T1000 (cell line): ENCODE data around the gene SH3D21.

Experiments used
- DNase-seq: peaks from one replicate; lab custom pipeline; 2025; ENCODE audit warnings: mixed read lengths; lab: John Stamatoyannopoulos, UW

The SH3D21 gene

GRCh38 chr1:36359383-36359782, 53.2 kb downstream of the SH3D21 start:
- no peak for DNase-seq

- DNase-seq, result no peak
Observed at GRCh38 chr1:36359911-36360550, 53.9 kb downstream of the SH3D21 start.

- DNase-seq, result no peak
Observed at GRCh38 chr1:36365381-36365780, 59.2 kb downstream of the SH3D21 start.

- no peak for DNase-seq
Observed at GRCh38 chr1:36366091-36366661, 60.0 kb downstream of the SH3D21 start.

- DNase-seq, result no peak
Observed at GRCh38 chr1:36367066-36367465, 60.9 kb downstream of the SH3D21 start.

- DNase-seq, result no peak
Observed at GRCh38 chr1:36367798-36368197, 61.6 kb downstream of the SH3D21 start.

- DNase-seq, result peak; percentile 58
Observed at GRCh38 chr1:36369061-36369861, 63.1 kb downstream of the SH3D21 start.
